HepG2 (cell line): ENCODE data around the gene TYR.

Experiments used
- CBFB ChIP-seq: sonication (generic); formaldehyde crosslinking; IDR thresholded peaks from 2 replicates; pipeline ENCODE4 v1.4.0; 2020; ENCODE audit warnings: missing genetic modification reagents
- DNMT1 ChIP-seq: sonication (generic); formaldehyde crosslinking; IDR thresholded peaks from 2 replicates; pipeline ENCODE4 v1.5.1; 2020; ENCODE audit warnings: mild to moderate bottlenecking, missing genetic modification reagents
- EZH2 ChIP-seq: conservative IDR thresholded peaks from 2 replicates; pipeline ENCODE4 v1.6.1; 2012; ENCODE audit warnings: mild to moderate bottlenecking, low read depth, low read length, moderate library complexity
- MEF2D ChIP-seq: sonication (generic); formaldehyde crosslinking; IDR thresholded peaks from 2 replicates; pipeline ENCODE4 v1.5.1; 2020; ENCODE audit warnings: mild to moderate bottlenecking, missing genetic modification reagents
- NFIC ChIP-seq: IDR thresholded peaks from 2 replicates; pipeline ENCODE4 v1.6.1; 2012; ENCODE audit warnings: mild to moderate bottlenecking, low read length, inconsistent platforms
- POLR2A ChIP-seq, 2 experiments: IDR thresholded peaks; 2 replicates each; pipeline ENCODE4 v1.6.1; 2011; ENCODE audit warnings: low read depth in 2 of 2, low read length in 2 of 2, mild to moderate bottlenecking in 1 of 2, moderate library complexity in 1 of 2; ENCODE audit not compliant: insufficient read depth in 1 of 2
- RAD21 ChIP-seq: fragments of 450-650 bp; formaldehyde crosslinking; IDR thresholded peaks from 2 replicates; pipeline ENCODE4 v1.5.0; 2020; ENCODE audit warnings: mild to moderate bottlenecking
- SMC3 ChIP-seq: IDR thresholded peaks from 2 replicates; pipeline ENCODE4 v1.6.1; 2011; ENCODE audit warnings: low read length, improper control_type of control experiment
- TCF7 ChIP-seq: sonication (generic); IDR thresholded peaks from 2 replicates; pipeline ENCODE4 v1.6.1; 2016; ENCODE audit warnings: antibody characterized with exemption, low read depth
- ZFX ChIP-seq: sonication (generic); formaldehyde crosslinking; IDR thresholded peaks from 2 replicates; pipeline ENCODE4 v1.4.0; 2020; ENCODE audit warnings: mild to moderate bottlenecking, low read depth, missing genetic modification reagents, moderate library complexity
- ZNF251 ChIP-seq: sonication (generic); formaldehyde crosslinking; IDR thresholded peaks from 2 replicates; pipeline ENCODE4 v1.9.0; 2021; ENCODE audit warnings: mild to moderate bottlenecking, missing genetic modification reagents
- TF ChIP-seq, protein P1 (sequence below): sonication (generic); formaldehyde crosslinking; IDR thresholded peaks from 2 replicates; pipeline ENCODE4 v1.5.0; 2020; ENCODE audit warnings: mild to moderate bottlenecking, missing genetic modification reagents, moderate library complexity
- TF ChIP-seq, protein P2 (sequence below): sonication (generic); formaldehyde crosslinking; IDR thresholded peaks from 2 replicates; pipeline ENCODE4 v1.5.0; 2020; ENCODE audit warnings: mild to moderate bottlenecking, low read depth, missing genetic modification reagents, borderline replicate concordance
- TF ChIP-seq, protein P3 (sequence below): sonication (generic); formaldehyde crosslinking; IDR thresholded peaks from 2 replicates; pipeline ENCODE4 v1.4.0; 2020; ENCODE audit warnings: missing genetic modification reagents

DNA sequence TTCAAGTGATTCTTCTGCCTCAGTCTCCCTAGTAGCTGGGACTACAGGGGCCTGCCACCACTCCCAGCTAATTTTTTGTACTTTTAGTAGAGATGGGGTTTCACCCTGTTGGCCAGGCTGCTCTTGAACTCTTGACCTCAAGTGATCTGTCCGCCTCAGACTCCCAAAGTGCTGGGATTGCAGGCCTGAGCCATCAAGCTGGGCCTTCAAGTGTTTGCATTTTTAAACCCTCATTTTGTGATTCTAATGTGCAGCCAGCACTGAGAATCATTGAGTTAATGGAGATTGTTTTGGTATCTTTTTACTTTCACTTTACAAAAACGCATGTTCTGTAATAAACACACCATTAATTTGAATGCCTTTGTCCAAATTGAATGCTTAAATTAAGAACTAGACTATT, 3.4 kb downstream of the TYR start:
- TF ChIP-seq EZH2 (no peak), TCF7 (no peak), NFIC (no peak), POLR2A (IDR thresholded peaks at IDR 0.05; ENCODE audit: insufficient read depth in 1 of 2, low read depth in 2 of 2, low read length in 2 of 2) (no peak), SMC3 (no peak), DNMT1 (no peak), RAD21 (CRISPR knock-in tag) (no peak), CBFB (CRISPR knock-in tag) (no peak), MEF2D (CRISPR knock-in tag) (no peak), ZNF251 (CRISPR knock-in tag) (no peak), ZFX (CRISPR knock-in tag) (no peak)
- TF ChIP-seq, protein P1, sequence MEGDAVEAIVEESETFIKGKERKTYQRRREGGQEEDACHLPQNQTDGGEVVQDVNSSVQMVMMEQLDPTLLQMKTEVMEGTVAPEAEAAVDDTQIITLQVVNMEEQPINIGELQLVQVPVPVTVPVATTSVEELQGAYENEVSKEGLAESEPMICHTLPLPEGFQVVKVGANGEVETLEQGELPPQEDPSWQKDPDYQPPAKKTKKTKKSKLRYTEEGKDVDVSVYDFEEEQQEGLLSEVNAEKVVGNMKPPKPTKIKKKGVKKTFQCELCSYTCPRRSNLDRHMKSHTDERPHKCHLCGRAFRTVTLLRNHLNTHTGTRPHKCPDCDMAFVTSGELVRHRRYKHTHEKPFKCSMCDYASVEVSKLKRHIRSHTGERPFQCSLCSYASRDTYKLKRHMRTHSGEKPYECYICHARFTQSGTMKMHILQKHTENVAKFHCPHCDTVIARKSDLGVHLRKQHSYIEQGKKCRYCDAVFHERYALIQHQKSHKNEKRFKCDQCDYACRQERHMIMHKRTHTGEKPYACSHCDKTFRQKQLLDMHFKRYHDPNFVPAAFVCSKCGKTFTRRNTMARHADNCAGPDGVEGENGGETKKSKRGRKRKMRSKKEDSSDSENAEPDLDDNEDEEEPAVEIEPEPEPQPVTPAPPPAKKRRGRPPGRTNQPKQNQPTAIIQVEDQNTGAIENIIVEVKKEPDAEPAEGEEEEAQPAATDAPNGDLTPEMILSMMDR (CRISPR knock-in tag): no peak
- TF ChIP-seq, protein P2, sequence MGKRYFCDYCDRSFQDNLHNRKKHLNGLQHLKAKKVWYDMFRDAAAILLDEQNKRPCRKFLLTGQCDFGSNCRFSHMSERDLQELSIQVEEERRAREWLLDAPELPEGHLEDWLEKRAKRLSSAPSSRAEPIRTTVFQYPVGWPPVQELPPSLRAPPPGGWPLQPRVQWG (CRISPR knock-in tag): no peak
- TF ChIP-seq, protein P3, sequence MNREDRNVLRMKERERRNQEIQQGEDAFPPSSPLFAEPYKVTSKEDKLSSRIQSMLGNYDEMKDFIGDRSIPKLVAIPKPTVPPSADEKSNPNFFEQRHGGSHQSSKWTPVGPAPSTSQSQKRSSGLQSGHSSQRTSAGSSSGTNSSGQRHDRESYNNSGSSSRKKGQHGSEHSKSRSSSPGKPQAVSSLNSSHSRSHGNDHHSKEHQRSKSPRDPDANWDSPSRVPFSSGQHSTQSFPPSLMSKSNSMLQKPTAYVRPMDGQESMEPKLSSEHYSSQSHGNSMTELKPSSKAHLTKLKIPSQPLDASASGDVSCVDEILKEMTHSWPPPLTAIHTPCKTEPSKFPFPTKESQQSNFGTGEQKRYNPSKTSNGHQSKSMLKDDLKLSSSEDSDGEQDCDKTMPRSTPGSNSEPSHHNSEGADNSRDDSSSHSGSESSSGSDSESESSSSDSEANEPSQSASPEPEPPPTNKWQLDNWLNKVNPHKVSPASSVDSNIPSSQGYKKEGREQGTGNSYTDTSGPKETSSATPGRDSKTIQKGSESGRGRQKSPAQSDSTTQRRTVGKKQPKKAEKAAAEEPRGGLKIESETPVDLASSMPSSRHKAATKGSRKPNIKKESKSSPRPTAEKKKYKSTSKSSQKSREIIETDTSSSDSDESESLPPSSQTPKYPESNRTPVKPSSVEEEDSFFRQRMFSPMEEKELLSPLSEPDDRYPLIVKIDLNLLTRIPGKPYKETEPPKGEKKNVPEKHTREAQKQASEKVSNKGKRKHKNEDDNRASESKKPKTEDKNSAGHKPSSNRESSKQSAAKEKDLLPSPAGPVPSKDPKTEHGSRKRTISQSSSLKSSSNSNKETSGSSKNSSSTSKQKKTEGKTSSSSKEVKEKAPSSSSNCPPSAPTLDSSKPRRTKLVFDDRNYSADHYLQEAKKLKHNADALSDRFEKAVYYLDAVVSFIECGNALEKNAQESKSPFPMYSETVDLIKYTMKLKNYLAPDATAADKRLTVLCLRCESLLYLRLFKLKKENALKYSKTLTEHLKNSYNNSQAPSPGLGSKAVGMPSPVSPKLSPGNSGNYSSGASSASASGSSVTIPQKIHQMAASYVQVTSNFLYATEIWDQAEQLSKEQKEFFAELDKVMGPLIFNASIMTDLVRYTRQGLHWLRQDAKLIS: no peak
